Thoracic aorta (tissue), 2 donors: Measurements from ENCODE around the gene LPIN2. TPM values are rescaled to one million over a fixed set of nuclear protein-coding genes. Genes with fewer than 3 reads are reported as not detected.
A peak's percentile ranks its signal among the peaks of the same experiment; 100 is the strongest.
"Not testable (repeated sequence)": the region's sequence is repeated elsewhere in the genome, so short reads cannot be mapped to it uniquely, and the experiment has no call there.

Experiments
- ATAC-seq: fragments of 150-250 bp; one replicate; pipeline ENCODE4 v1.8.0; 2017; ENCODE audit warnings: low read depth; ENCODE audit not compliant: insufficient number of reproducible peaks, low FRiP score
- DNase-seq: peaks from one replicate; pipeline ENCODE4 v3.0.0-alpha.2; 2020; ENCODE audit warnings: low spot score
- H3K27ac ChIP-seq, 2 donors: fragments of 200-600 bp; sonication (generic); 1 replicate in 1 of 2; 2 replicates in 1 of 2; pipeline ENCODE4 v1.5.1; 2016; ENCODE audit warnings: mild to moderate bottlenecking in 2 of 2, moderate library complexity in 2 of 2
- H3K27me3 ChIP-seq: fragments of 200-600 bp; sonication (generic); replicated peaks from 2 replicates; pipeline ENCODE4 v1.6.0; 2016; ENCODE audit warnings: mild to moderate bottlenecking; ENCODE audit not compliant: insufficient read depth
- H3K36me3 ChIP-seq: fragments of 200-600 bp; sonication (generic); one replicate; pipeline ENCODE4 v1.5.1; 2016
- H3K4me1 ChIP-seq, 2 donors: fragments of 200-600 bp; sonication (generic); 1 replicate in 1 of 2; 2 replicates in 1 of 2; pipeline versions ENCODE4 v1.5.1 to v1.6.0; 2016; ENCODE audit warnings: low read depth in 2 of 2, mild to moderate bottlenecking in 1 of 2; ENCODE audit not compliant: control insufficient read depth in 1 of 2
- H3K4me3 ChIP-seq: fragments of 200-600 bp; sonication (generic); 2 replicates; pipeline ENCODE4 v1.5.1; 2016; ENCODE audit warnings: mild to moderate bottlenecking
- H3K9me3 ChIP-seq: fragments of 200-600 bp; sonication (generic); 2 replicates; pipeline ENCODE4 v1.5.1; 2016
- CTCF ChIP-seq: fragments of 200-600 bp; sonication (generic); IDR thresholded peaks from one replicate; pipeline ENCODE4 v1.5.1; 2019; ENCODE audit warnings: antibody characterized with exemption
- total RNA-seq, 2 donors: library from RNA; depleted of rRNA; stranded (reverse); fragments of >200 nt; gene quantifications; one replicate each; pipeline versions ENCODE4 v1.1.0 to v1.2.3, GENCODE V29; 2016

Gene LPIN2
- total RNA-seq, 2 donors from 2014 or later = 30.6 to 42.3 TPM

- H3K27ac ChIP-seq = no peak overlapping the region
- no peaks in the 10 kb centered on the region for H3K9me3 ChIP-seq
- H3K27me3 ChIP-seq = no peaks in the 10 kb centered on the region
- peaks cover 23 to 33% of the 10 kb centered on the region in 2 donors for H3K4me1 ChIP-seq
- no peak overlapping the region for H3K4me3 ChIP-seq
- ATAC-seq (no peak), DNase-seq (no peak)
- no peaks in the 10 kb centered on the region for H3K36me3 ChIP-seq
- TF ChIP-seq CTCF = no peak
Observed at GRCh38 chr18:3005462-3005861, 7.5 kb downstream of the LPIN2 start.

GRCh38 chr18:3003766-3004165 is 9.2 kb downstream of the LPIN2 start:
- not testable (repeated sequence) for DNase-seq, H3K27ac ChIP-seq, H3K9me3 ChIP-seq, ATAC-seq, H3K36me3 ChIP-seq, H3K27me3 ChIP-seq, H3K4me3 ChIP-seq
- H3K4me1 ChIP-seq = peaks cover 28 to 36% of the 10 kb centered on the region in 2 donors

GRCh38 chr18:3002732-3003131 is 10.2 kb downstream of the LPIN2 start:
- TF ChIP-seq CTCF = no peak
- no peak overlapping the region for H3K4me3 ChIP-seq
- DNase-seq (no peak), ATAC-seq (no peak)
- peaks cover 26 to 38% of the 10 kb centered on the region in 2 donors for H3K4me1 ChIP-seq
- no peaks in the 10 kb centered on the region for H3K36me3 ChIP-seq
- no peaks in the 10 kb centered on the region for H3K9me3 ChIP-seq
- peak overlapping the region in 1 of 2 donors; percentile 28 for H3K27ac ChIP-seq
- no peaks in the 10 kb centered on the region for H3K27me3 ChIP-seq

GRCh38 chr18:2998644-2999043 is 14.3 kb downstream of the LPIN2 start:
- Histone ChIP-seq H3K4me3 (peak overlapping the region; percentile 27), H3K27me3 (no peaks in the 10 kb centered on the region), H3K4me1 (peaks cover 55 to 79% of the 10 kb centered on the region in 2 donors), H3K36me3 (no peaks in the 10 kb centered on the region), H3K27ac (peak overlapping the region; percentile 82 to 93), H3K9me3 (no peaks in the 10 kb centered on the region)
- no peak for TF ChIP-seq CTCF
- ATAC-seq (no peak), DNase-seq (no peak)

- ATAC-seq (peak; percentile 47), DNase-seq (no peak)
- TF ChIP-seq CTCF = no peak
- Histone ChIP-seq H3K4me3 (peak overlapping the region; percentile 27), H3K4me1 (peaks cover 55 to 81% of the 10 kb centered on the region in 2 donors), H3K27me3 (no peaks in the 10 kb centered on the region), H3K36me3 (no peaks in the 10 kb centered on the region), H3K9me3 (no peaks in the 10 kb centered on the region), H3K27ac (peak overlapping the region; percentile 82 to 93)
Observed at GRCh38 chr18:2997846-2998564, 14.9 kb downstream of the LPIN2 start.
